GM18505 (cell line): Measurements from ENCODE around the gene RSPO4.

Source experiments
- ATAC-seq: cut with Tn5 transposase; IDR thresholded peaks from one replicate; pipeline ENCODE4 v1.9.1; 2021; ENCODE audit not compliant: unreplicated experiment
- POLR2A ChIP-seq: IDR thresholded peaks from 4 replicates; pipeline ENCODE4 v1.6.1; 2011; ENCODE audit warnings: borderline replicate concordance; ENCODE audit not compliant: insufficient read depth, insufficient read length; ENCODE audit errors: extremely low read depth

RSPO4 gene

DNA sequence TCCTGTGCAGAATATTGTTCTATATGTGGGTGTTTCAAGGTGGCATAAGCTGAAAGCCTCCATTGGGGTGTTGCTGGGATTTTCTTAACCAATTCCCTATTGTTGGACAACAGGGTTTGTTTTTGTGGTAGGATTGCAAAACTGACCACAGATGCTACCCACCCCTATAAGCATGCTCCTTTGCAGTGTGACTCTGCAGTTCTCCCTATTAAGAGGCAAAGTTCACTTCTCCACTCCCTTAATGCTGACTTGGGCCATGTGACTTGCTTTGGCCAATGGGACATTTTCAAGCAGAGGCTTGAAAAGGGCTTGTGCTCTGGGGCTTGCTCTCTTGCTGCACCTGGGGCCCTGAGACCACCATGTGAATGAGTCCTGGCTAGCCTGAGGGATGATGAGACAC is 77.5 kb downstream of the RSPO4 start:
- no peak for ATAC-seq
- no peak for TF ChIP-seq POLR2A

DNA sequence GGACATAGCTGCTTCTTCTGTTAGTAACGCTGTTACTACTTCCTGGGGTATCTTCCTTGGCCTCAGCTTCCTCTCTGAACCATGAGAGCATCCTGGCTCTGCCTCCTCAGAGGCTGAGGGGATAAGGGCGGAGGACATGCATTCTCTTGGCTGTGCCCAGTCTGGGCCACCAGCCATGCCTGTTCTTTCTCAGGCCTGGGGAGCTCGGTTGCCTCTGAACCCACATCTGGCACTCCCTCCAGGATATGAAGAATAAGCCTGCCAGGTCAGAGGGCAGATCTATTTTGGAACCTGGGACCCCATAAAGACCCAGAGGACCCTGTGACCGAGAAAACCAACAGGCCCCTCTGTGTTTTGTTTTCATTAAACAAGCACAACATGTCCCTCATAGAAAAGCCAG is 79.3 kb downstream of the RSPO4 start:
- no peak for TF ChIP-seq POLR2A
- no peak for ATAC-seq

DNA sequence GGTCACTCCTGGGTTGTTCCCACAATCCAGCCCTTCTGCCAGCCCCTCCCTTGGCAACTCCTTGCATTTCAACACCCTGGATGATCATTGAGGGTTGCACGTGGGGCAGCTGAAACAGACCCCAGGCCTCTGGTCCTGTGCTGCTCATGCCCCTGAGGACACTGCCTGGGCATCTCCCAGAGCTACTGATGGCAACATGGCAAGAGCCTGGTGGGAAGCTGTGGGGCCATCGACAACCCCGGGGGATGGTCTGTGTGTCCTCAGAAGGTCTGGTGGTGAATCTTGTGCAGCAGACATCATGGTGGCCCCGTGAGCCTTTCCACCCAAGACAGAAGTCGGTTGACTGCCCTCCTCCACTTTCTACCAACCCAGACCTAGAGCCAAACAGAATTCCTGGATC is 81.0 kb downstream of the RSPO4 start:
- ATAC-seq: no peak
- no peak for TF ChIP-seq POLR2A

DNA sequence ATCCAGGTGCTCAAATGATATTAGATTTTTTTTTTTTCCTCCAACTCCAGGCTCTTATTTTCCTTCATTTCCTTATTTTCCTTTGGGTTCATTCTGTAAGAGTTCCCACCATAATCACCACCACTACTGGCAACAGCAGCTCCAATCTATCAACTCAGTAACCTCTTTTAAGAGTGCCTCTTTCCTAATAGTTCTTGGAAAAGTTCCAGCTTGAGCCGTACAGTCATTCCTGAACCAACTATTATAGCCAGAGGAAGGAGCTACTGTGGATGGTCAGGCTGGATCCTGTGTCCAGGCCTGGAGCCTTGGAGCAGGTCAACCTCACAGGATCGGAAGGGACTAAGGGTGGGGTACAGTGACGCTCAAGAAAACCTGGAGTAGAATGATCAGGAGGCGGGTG is 81.8 kb downstream of the RSPO4 start:
- no peak for TF ChIP-seq POLR2A
- ATAC-seq: no peak

DNA sequence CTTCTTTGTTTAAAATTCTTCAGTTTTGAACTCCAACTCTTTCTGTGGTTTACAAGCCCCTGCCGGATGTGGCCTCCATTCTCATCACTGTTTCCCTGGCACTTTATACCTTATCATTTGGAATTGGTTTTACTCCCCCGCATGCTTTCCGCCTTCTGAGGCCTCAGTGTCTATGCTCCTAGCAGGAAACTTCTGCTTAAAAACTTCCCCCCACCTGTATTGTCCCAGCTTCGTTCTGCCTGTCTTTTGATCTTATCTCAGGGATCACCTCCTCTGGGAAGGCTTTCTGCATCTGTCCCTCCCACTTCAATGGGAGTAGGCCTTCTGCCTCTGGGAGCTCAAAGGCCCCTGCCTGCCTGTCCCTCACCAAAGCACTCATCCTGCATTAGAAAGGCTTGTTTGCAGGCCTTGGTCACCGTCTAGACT is 82.6 kb downstream of the RSPO4 start:
- no peak for ATAC-seq
- TF ChIP-seq POLR2A: no peak

DNA sequence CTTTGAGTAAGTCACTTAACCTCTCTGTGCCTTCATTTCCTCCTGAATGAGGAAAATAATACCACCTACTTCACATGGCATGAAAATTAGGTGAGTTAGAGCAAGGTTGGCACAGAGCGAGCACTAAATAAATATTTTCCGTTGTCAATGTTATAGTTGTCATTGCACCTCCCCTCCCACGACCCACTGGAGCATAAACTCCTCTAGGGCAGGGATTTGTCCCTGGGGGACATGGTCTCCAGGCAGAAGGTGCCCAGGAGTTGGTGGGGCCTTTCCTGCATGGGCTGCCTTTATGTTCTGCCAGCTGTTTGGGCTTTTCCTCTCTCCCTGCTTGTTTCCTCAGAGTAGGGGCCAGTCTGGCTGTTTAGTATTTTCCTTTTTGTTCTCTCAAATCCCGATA is 84.7 kb downstream of the RSPO4 start:
- no peak for ATAC-seq

DNA sequence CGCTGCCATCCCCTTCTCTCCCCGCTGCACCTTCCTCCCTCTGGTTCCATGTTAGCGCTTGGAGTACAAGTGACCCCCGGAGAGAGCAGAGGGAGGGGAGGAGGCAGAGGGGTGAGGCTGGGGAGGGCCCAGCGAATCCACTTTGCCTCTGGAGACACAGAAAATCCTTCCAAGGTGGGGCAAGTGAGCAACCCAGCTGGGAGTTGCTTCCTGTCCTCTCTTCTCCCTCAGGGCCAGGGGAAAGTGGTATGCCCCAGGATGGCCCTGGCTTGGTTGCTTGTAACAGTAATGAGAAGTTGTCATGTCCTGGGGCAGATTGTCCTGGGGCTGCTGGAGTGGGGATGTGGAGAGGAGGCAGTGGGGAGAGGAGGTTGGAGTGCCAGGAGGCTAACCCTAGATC is 85.3 kb downstream of the RSPO4 start:
- no peak for ATAC-seq
- no peak for TF ChIP-seq POLR2A

More for the DNA sequence above, 84.7 kb downstream of the RSPO4 start:
- no peak for TF ChIP-seq POLR2A

DNA sequence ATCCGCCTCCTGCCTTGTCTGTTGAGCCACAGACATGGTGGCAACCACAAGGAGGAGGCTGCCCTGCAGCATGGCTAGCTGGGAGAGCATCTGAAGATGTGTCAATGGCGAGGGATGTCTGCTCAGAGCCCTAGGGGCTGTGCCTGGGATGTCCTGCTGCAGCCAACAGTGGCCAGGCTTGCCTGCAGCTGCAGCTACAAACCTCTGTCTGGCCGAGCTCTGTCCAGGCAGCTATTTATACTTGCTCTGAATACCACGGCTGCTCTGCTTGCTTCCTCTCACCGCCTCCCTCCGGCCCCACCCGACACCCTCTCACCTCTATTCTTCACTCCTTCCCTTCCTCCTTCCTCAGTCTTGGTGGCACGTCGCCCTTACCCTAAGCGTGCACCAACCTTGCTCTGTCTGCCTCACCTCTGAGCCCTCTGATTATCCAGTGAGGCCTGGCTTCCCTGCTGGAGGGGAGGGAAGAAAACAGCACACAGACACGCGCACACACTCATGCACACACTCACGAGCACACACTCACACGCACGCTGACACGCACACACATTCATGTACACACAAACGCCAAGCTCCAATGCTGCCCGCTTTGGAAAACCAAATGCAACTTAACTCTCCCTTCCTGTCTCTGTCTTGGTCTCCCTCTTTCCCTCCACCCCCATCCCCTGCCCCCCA is 85.8 kb downstream of the RSPO4 start, which contains the start of gene ANGPT4:
ANGPT4 (minus strand) TSS at position 210 of the 675 bp plus-strand sequence; CDS start at position 90, 120 bp downstream.
- TF ChIP-seq POLR2A: no peak
- ATAC-seq: no peak

DNA sequence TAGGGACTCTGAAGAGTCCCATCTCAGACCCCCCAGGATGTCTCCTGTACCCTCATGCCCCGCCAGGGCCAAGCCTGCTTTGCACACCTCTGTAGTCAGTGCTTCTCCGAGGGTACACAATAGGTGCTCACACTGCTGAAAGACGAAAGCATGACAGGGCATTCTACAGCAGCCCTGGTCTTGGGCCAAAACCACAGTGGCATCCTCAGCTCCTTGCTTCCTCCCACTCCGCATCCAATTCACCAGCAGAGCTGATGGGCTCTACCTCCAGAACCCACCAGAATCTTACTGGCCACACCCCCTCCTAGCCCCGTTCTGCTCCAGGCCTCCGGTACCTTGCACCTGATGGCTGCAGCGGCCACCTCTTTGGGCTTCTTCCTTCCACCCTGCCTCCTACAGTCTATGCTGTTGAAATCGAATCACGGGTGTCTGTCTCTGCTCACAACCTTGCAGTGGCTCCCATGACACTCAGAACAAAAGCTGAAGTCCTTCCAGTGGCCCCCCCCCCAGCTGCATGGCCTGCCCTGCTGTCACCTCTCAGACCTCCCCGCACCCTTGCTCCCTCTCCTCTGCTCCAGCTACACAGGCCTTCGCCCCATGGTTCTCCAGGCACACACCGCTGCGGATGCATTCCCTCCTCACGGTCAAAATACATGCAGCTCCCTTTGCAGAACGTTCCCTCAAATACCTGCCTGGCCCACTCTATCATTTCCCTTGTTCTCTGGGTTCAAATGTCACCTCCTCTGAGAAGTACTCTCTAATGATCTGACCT is 87.2 kb downstream of the RSPO4 start:
- no peak for TF ChIP-seq POLR2A
- no peak for ATAC-seq

DNA sequence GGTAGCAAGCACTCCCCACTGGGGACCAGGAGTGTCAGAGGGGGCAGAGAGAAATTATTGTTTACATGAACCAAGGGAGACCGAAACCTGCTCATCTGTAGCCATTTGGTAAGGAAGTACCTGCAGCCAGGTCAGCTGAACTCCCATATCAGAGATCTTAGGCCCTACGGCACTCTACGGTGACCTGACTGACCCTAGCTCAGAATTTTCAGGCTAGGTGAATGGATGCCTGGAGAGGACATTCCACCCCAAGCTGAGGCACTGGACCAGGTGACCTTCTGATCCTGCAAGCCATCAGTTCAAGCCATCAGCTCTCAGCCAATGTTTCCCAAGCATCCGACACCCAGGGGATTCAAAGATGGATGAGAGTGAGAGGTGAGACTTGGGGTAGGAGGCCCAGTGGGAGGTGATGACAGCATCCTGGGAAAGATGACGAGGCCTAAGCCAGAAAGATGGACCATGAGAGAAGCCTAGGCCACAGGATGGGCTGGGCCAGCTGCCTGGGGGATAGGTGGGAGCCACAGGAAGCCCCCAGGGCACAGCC is 88.7 kb downstream of the RSPO4 start:
- ATAC-seq: no peak
- TF ChIP-seq POLR2A: no peak

DNA sequence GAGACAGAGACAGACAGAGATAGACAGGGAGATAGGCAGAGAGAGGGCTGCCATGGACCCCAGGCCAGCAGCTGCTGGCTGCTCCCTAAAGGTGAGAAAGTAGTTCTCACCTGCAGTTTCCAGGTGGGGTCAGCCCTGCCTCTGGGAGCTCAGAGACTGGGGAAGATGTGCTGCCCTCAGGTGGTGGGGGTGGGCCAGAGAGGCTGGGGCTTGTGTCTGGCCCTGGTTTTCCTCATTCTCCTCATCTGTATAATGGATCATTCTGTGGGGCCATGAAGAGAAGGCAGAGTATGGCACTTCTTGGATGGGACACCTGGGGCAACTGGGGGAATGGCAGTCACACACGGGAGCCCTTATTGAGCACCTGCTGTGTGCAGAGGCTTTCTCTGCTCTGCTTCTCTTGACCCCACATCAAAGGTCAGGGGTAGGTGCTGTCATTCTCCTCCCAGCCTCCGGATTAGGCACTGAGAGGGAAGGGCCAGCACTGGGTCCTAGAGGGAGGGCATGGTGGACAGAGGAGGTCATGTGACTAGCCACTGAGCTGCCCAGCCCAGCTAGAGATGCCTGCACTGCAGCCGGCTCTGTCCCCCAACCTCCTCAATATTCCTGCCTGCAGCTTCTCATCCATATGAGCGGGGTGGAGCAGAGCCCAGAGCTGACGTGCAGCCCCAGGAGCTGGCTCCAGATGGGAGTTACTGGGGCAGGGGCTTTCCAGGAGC is 90.1 kb downstream of the RSPO4 start:
- ATAC-seq: no peak

DNA sequence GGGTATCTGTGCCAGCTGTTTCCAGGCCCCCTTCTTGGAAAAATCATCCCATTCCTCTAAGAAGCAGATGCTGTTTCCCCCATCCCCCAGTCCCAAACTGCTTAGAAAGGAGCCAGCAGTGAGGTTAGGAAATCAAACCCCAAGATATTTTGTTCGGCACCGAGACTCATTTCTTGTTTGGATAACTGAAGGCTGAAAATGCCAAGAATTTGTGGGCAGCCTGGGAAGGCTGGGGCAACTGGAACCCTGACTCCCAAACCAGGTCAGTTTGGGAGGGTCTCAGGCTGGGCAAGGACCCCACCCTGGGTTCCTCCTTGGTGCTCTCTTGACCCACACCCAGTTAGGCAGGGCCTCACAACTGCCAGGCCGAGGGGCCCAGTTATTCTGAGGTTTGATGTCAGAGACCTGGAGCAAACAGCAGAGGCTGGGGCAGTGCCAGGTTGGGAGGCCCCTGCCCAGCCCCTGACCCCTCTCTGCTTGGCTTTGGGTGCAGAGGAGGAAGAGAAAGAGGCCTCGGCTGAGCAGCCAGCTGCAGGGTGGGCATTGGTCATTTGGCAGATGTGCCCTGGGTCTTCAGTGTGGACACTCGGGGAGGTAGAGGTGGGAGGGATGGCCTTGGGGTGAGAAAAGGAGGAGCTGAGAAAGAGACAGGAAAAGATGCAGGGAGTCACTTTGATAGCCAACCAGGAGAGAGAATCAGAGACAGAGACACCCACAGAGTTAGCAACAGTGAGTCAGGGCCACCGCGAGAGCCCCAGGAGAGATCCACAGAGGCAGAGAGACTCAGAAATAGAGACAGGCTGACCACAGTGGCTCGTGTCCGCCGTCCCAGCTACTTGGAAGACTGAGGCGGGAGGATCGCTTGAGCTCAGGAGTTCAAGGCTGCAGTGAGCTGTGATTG is 91.0 kb downstream of the RSPO4 start:
- no peak for ATAC-seq
- TF ChIP-seq POLR2A: no peak

More for the DNA sequence above, 90.1 kb downstream of the RSPO4 start:
- TF ChIP-seq POLR2A: no peak
